Liver (tissue), 9 donors: ENCODE results near the gene PCBP1. TPM values are rescaled to one million over a fixed set of nuclear protein-coding genes. Genes with fewer than 3 reads are reported as not detected.

ENCODE experiments used
- DNase-seq: peaks from one replicate; pipeline ENCODE4 v3.0.0-alpha.2; 2017; ENCODE audit warnings: low spot score
- H3K27ac ChIP-seq, 2 donors: one replicate each; pipeline ENCODE4 v1.7.0; 2013; ENCODE audit warnings: inconsistent platforms in 2 of 2, low read length in 2 of 2, control low read depth in 1 of 2, low read depth in 1 of 2, mild to moderate bottlenecking in 1 of 2
- H3K27me3 ChIP-seq, 4 donors: one replicate each; pipeline versions ENCODE4 v1.6.1 to v1.7.0; 2013; ENCODE audit warnings: low read length in 3 of 4, inconsistent platforms in 1 of 4, mild to moderate bottlenecking in 1 of 4, moderate library complexity in 1 of 4; ENCODE audit not compliant: control insufficient read depth in 4 of 4, insufficient read depth in 4 of 4
- H3K36me3 ChIP-seq, 4 donors: one replicate each; pipeline versions ENCODE4 v1.6.1 to v1.7.0; 2013; ENCODE audit warnings: low read length in 3 of 4, mild to moderate bottlenecking in 3 of 4, low read depth in 1 of 4, moderate library complexity in 1 of 4; ENCODE audit not compliant: control insufficient read depth in 4 of 4, insufficient read depth in 3 of 4
- H3K4me1 ChIP-seq, 4 donors: one replicate each; pipeline versions ENCODE4 v1.6.1 to v1.7.0; 2013; ENCODE audit warnings: low read length in 3 of 4, mild to moderate bottlenecking in 3 of 4, moderate library complexity in 1 of 4; ENCODE audit not compliant: control insufficient read depth in 4 of 4, insufficient read depth in 4 of 4
- H3K4me3 ChIP-seq, 3 donors: one replicate each; pipeline versions ENCODE4 v1.6.1 to v1.7.0; 2013; ENCODE audit warnings: low read length in 3 of 3, control low read depth in 1 of 3, low read depth in 1 of 3, mild to moderate bottlenecking in 1 of 3
- H3K9ac ChIP-seq, 2 donors: one replicate each; pipeline ENCODE4 v1.7.0; 2013; ENCODE audit warnings: low read length in 2 of 2, mild to moderate bottlenecking in 2 of 2, moderate library complexity in 2 of 2, control low read depth in 1 of 2, low read depth in 1 of 2
- H3K9me3 ChIP-seq, 4 donors: one replicate each; pipeline versions ENCODE4 v1.6.1 to v1.7.0; 2013; ENCODE audit warnings: low read length in 3 of 4; ENCODE audit not compliant: control insufficient read depth in 4 of 4
- ATF3 ChIP-seq: IDR thresholded peaks from 2 replicates; pipeline ENCODE4 v1.6.1; 2016; ENCODE audit warnings: antibody characterized with exemption
- CTCF ChIP-seq: fragments of 150-350 bp; IDR thresholded peaks from 2 replicates; pipeline ENCODE4 v1.5.1; 2017; ENCODE audit warnings: improper control_type of control experiment, low read depth, low read length; ENCODE audit not compliant: missing input control
- EGR1 ChIP-seq, 2 donors: IDR thresholded peaks; 2 replicates each; pipeline ENCODE4 v1.6.1; 2016 to 2018; ENCODE audit warnings: antibody characterized with exemption in 2 of 2, low read depth in 2 of 2
- FOXA1 ChIP-seq: IDR thresholded peaks from 2 replicates; pipeline ENCODE4 v1.6.1; 2016; ENCODE audit warnings: antibody characterized with exemption
- GABPA ChIP-seq, 2 donors: IDR thresholded peaks in 1 of 2; conservative IDR thresholded peaks in 1 of 2; 2 replicates each; pipeline ENCODE4 v1.6.1; 2016; ENCODE audit warnings: antibody characterized with exemption in 2 of 2, mild to moderate bottlenecking in 1 of 2, moderate library complexity in 1 of 2
- MAX ChIP-seq: IDR thresholded peaks from 2 replicates; pipeline ENCODE4 v1.6.1; 2016; ENCODE audit warnings: antibody characterized with exemption
- NR2F2 ChIP-seq: IDR thresholded peaks from 2 replicates; pipeline ENCODE4 v1.6.1; 2016; ENCODE audit warnings: antibody characterized with exemption
- RAD21 ChIP-seq, 2 donors: IDR thresholded peaks; 2 replicates each; pipeline ENCODE4 v1.6.1; 2016; ENCODE audit warnings: antibody characterized with exemption in 2 of 2, mild to moderate bottlenecking in 2 of 2
- REST ChIP-seq: IDR thresholded peaks from 2 replicates; pipeline ENCODE4 v1.6.1; 2016; ENCODE audit warnings: antibody characterized with exemption, mild to moderate bottlenecking
- SP1 ChIP-seq: IDR thresholded peaks from 2 replicates; pipeline ENCODE4 v1.6.1; 2018; ENCODE audit warnings: antibody characterized with exemption, mild to moderate bottlenecking
- YY1 ChIP-seq: IDR thresholded peaks from 2 replicates; pipeline ENCODE4 v1.6.1; 2016; ENCODE audit warnings: antibody characterized with exemption, mild to moderate bottlenecking
- ZBTB33 ChIP-seq: IDR thresholded peaks from 2 replicates; pipeline ENCODE4 v1.6.1; 2016; ENCODE audit warnings: antibody characterized with exemption
- WGBS: extraction: QIAGEN DNeasy Blood & Tissue Kit; methylation state at CpG from one replicate; pipeline ENCODE4 v1.1.7; 2013; 5-methylcytosine and 5-hydroxymethylcytosine counted together
- polyA plus RNA-seq, 2 donors: library from polyadenylated mRNA; stranded (reverse) in 1 of 2; unstranded in 1 of 2; fragments of 200-250 nt in 1 of 2; fragments of >200 nt in 1 of 2; fragmentation: Nextera tagmentation in 1 of 2; extraction: Ambion mirVana in 1 of 2; gene quantifications; one replicate each; pipeline versions ENCODE4 v1.2.1 to v1.2.3, GENCODE V29; 2013 to 2015
- total RNA-seq, 2 donors: library from RNA; depleted of rRNA; stranded (reverse); fragments of >200 nt; gene quantifications; one replicate each; pipeline ENCODE4 v1.2.3, GENCODE V29; 2014
- donor health status: healthy.
- donor health status: healthy.
- donor health status: healthy.
- donor health status: healthy.
- donor health status: healthy.

The PCBP1 gene
- total and polyA plus RNA-seq, 4 donors, result 64.0 to 202 (median 87.9) TPM

- H3K27me3 ChIP-seq, result no peaks in the 10 kb centered on the region
- DNase-seq, result no peak
- peak overlapping the region; percentile 94 to 97 for H3K9ac ChIP-seq
- H3K9me3 ChIP-seq, result no peaks in the 10 kb centered on the region
- H3K4me3 ChIP-seq, result peak overlapping the region; percentile 60 to 85 (median 62)
- 21% methylated on average over 22 of the region's 22 CpGs for WGBS
- H3K36me3 ChIP-seq, result peaks cover 0 to 14% (median 8%) of the 10 kb centered on the region in 4 donors
- TF ChIP-seq GABPA (IDR thresholded peaks at IDR 0.05 in 1 of 2, conservative IDR thresholded peaks at IDR 0.05 in 1 of 2) (no peak), FOXA1 (no peak), SP1 (peak; percentile 2), RAD21 (IDR thresholded peaks at IDR 0.05) (no peak), ZBTB33 (no peak), ATF3 (no peak), MAX (peak; percentile 54), REST (no peak), CTCF (no peak)
- H3K4me1 ChIP-seq, result peaks cover 0 to 37% (median under 1%) of the 10 kb centered on the region in 4 donors
- peak overlapping the region; percentile 98 to 99 for H3K27ac ChIP-seq
Measured at GRCh38 chr2:70085711-70086277, 1.5 kb upstream of the PCBP1 start.

- DNase-seq, result peak; percentile 77
- peak overlapping the region; percentile 94 to 97 for H3K9ac ChIP-seq
- H3K27ac ChIP-seq, result peak overlapping the region; percentile 98 to 99
- peaks cover 0 to 12% (median 7%) of the 10 kb centered on the region in 4 donors for H3K36me3 ChIP-seq
- 3% methylated on average over 40 of the region's 40 CpGs for WGBS
- peaks cover 0 to 37% (median under 1%) of the 10 kb centered on the region in 4 donors for H3K4me1 ChIP-seq
- no peaks in the 10 kb centered on the region for H3K27me3 ChIP-seq
- peak overlapping the region; percentile 60 to 85 (median 62) for H3K4me3 ChIP-seq
- no peaks in the 10 kb centered on the region for H3K9me3 ChIP-seq
- TF ChIP-seq MAX (peak; percentile 15), EGR1 (IDR thresholded peaks at IDR 0.05; ENCODE audit: low read depth in 2 of 2) (no peak), REST (peak; percentile 37), ZBTB33 (no peak), NR2F2 (no peak), SP1 (no peak), ATF3 (no peak), YY1 (peak; percentile 100), GABPA (IDR thresholded peaks at IDR 0.05 in 1 of 2, conservative IDR thresholded peaks at IDR 0.05 in 1 of 2) (no peak)
Measured at GRCh38 chr2:70086278-70086837, 919 bp upstream of the PCBP1 start.
